Left ventricle myocardium inferior (tissue), 1 donor: Measurements from ENCODE around the gene NDUFAF2. TPM values are rescaled to one million over a fixed set of nuclear protein-coding genes. Genes with fewer than 3 reads are reported as not detected.
"Not testable (repeated sequence)": the region's sequence is repeated elsewhere in the genome, so short reads cannot be mapped to it uniquely, and the experiment has no call there.

Experiments used
- DNase-seq: peaks from one replicate; pipeline ENCODE4 v3.0.0-alpha.2; 2020
- H3K27ac ChIP-seq: fragments of 200-600 bp; replicated peaks from 2 replicates; pipeline ENCODE4 v1.8.0; 2021
- H3K27me3 ChIP-seq: fragments of 200-600 bp; 2 replicates; pipeline ENCODE4 v1.8.0; 2021; ENCODE audit warnings: low read depth
- H3K36me3 ChIP-seq: fragments of 200-600 bp; 2 replicates; pipeline ENCODE4 v1.8.0; 2021
- H3K4me1 ChIP-seq: fragments of 200-600 bp; 2 replicates; pipeline ENCODE4 v1.8.0; 2021
- H3K4me3 ChIP-seq: fragments of 200-600 bp; 2 replicates; pipeline ENCODE4 v1.8.0; 2021; ENCODE audit warnings: mild to moderate bottlenecking, moderate library complexity
- H3K9me3 ChIP-seq: fragments of 200-600 bp; replicated peaks from 2 replicates; pipeline ENCODE4 v1.8.0; 2021
- CTCF ChIP-seq: fragments of 200-600 bp; IDR thresholded peaks from 2 replicates; pipeline ENCODE4 v1.8.0; 2021; ENCODE audit warnings: antibody characterized with exemption, mild to moderate bottlenecking, borderline replicate concordance
- intact Hi-C: fragments of 100-400 bp; cut with micrococcal nuclease; formaldehyde crosslinking; loops from one replicate; pipeline ENCODE4 v1.11.0; 2022
- total RNA-seq: library from RNA; stranded (reverse); fragmentation: NEBNext Ultra II Directional; extraction: Animal tissue kit (Norgen Biotek cat#: 25700); gene quantifications from one replicate; pipeline ENCODE4 v1.2.1, GENCODE V29; 2021
- donor health status: DM: no; HTN: yes; CAD: no; lungs with severe emphysema.

The NDUFAF2 gene
- total RNA-seq, 1 donor from 2014 or later = 37.6 TPM

GRCh38 chr5:61029456-61030162 lies 84.6 kb downstream of the NDUFAF2 start:
- TF ChIP-seq CTCF = no peak
- DNase-seq = no peak
- Histone ChIP-seq H3K27me3 (no peaks in the 10 kb centered on the region), H3K27ac (peak overlapping the region; percentile 22), H3K4me1 (peaks cover 13% of the 10 kb centered on the region), H3K4me3 (peak overlapping the region; percentile 10), H3K36me3 (no peaks in the 10 kb centered on the region), H3K9me3 (no peaks in the 10 kb centered on the region)
- intact Hi-C loops = no loop called here

GRCh38 chr5:61030163-61030482 lies 85.1 kb downstream of the NDUFAF2 start:
- H3K9me3 ChIP-seq = no peaks in the 10 kb centered on the region
- no peak for DNase-seq
- peaks cover 8% of the 10 kb centered on the region for H3K4me1 ChIP-seq
- no peaks in the 10 kb centered on the region for H3K36me3 ChIP-seq
- peak overlapping the region; percentile 22 for H3K27ac ChIP-seq
- no peak for TF ChIP-seq CTCF
- H3K27me3 ChIP-seq = no peaks in the 10 kb centered on the region
- intact Hi-C loops = no loop called here
- H3K4me3 ChIP-seq = no peak overlapping the region

GRCh38 chr5:61031301-61031700 lies 86.3 kb downstream of the NDUFAF2 start:
- H3K4me3 ChIP-seq, intact Hi-C loops, DNase-seq, H3K9me3 ChIP-seq, H3K4me1 ChIP-seq, H3K27ac ChIP-seq, H3K27me3 ChIP-seq, H3K36me3 ChIP-seq: not testable (repeated sequence)

GRCh38 chr5:61044545-61044944 lies 99.5 kb downstream of the NDUFAF2 start:
- intact Hi-C loops = no loop called here
- TF ChIP-seq CTCF = no peak
- no peaks in the 10 kb centered on the region for H3K4me1 ChIP-seq
- no peak overlapping the region for H3K27ac ChIP-seq
- no peak overlapping the region for H3K4me3 ChIP-seq
- H3K27me3 ChIP-seq = no peaks in the 10 kb centered on the region
- DNase-seq = no peak
- H3K36me3 ChIP-seq = no peaks in the 10 kb centered on the region
- peaks cover 11% of the 10 kb centered on the region for H3K9me3 ChIP-seq

GRCh38 chr5:61047346-61047745 lies 102.3 kb downstream of the NDUFAF2 start:
- H3K9me3 ChIP-seq = peaks cover 11% of the 10 kb centered on the region
- intact Hi-C loops = no loop called here
- no peak for TF ChIP-seq CTCF
- no peak for DNase-seq
- no peaks in the 10 kb centered on the region for H3K27me3 ChIP-seq
- H3K27ac ChIP-seq = no peak overlapping the region
- no peak overlapping the region for H3K4me3 ChIP-seq
- no peaks in the 10 kb centered on the region for H3K4me1 ChIP-seq
- H3K36me3 ChIP-seq = no peaks in the 10 kb centered on the region

- peaks cover 11% of the 10 kb centered on the region for H3K9me3 ChIP-seq
Observed at GRCh38 chr5:61048534-61048933, 103.5 kb downstream of the NDUFAF2 start.

More at GRCh38 chr5:61048534-61048933, 103.5 kb downstream of the NDUFAF2 start:
- Histone ChIP-seq H3K4me1 (no peaks in the 10 kb centered on the region), H3K27me3 (no peaks in the 10 kb centered on the region), H3K27ac (no peak overlapping the region), H3K36me3 (no peaks in the 10 kb centered on the region), H3K4me3 (no peak overlapping the region)
- no peak for TF ChIP-seq CTCF
- intact Hi-C loops = no loop called here
- no peak for DNase-seq
